HG03354 (cell line): Measurements from ENCODE around the gene EIF3D.
"Not testable (repeated sequence)": the region's sequence is repeated elsewhere in the genome, so short reads cannot be mapped to it uniquely, and the experiment has no call there.

ENCODE experiments used
- ATAC-seq: cut with Tn5 transposase; IDR thresholded peaks from one replicate; pipeline ENCODE4 v1.9.1; 2021; ENCODE audit warnings: mild to moderate bottlenecking; ENCODE audit not compliant: unreplicated experiment, poor library complexity, severe bottlenecking

EIF3D gene

DNA sequence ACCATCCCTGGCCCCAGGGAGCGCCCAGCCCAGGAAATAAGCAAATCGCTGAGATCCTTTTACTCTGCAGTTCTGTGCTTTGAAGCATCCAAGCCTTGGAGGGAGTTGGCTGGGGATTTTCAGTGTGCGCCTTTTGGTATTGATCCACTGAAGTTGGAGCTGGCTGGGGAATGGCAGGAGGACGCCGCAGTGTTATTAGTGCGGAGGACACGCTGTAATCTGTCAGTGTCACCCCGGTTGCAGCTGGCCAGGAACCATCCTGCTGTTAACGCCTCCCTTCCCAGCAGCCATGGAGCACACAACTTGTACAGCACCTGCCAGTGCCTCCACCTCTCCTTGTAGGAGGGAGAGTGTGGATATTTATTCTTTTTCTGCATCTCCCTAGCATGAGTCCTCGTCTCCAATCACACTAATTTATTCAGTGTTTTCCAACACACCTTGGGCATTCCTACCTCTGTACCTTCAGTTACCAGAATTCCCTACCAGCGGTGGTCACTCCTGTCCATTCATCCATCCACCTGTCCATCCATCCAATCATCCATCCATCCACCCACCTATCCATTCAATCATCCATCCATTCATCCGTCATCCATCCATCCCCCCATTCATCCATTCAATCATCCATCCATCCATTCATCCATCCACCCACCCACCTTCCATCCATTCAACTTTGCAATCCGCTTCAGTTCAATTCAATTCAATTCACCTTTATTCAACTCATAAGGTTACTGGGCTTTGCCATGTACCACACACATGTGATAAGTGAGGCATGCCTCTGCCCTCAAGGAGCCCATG, 21.9 kb upstream of the EIF3D start:
- no peak for ATAC-seq

DNA sequence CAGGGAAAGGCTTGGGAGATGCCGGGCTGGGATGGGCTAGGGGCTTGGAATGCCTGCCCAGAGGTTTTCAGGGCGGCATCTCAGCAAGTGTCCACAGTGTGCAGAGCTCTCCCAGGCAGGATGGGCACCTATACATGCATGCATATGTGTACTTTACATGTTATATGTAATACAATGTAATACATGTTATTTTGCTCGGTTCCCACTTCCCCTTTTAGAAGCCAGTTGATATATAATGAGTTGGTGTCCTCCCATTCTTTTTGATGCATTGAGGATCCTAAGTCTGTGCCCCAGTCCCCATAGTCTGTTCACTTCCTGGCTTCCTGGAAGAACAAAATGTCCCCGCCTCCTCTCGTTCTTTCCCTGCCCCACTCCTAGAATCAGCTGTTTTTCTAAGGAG, 20.1 kb upstream of the EIF3D start:
- no peak for ATAC-seq

DNA sequence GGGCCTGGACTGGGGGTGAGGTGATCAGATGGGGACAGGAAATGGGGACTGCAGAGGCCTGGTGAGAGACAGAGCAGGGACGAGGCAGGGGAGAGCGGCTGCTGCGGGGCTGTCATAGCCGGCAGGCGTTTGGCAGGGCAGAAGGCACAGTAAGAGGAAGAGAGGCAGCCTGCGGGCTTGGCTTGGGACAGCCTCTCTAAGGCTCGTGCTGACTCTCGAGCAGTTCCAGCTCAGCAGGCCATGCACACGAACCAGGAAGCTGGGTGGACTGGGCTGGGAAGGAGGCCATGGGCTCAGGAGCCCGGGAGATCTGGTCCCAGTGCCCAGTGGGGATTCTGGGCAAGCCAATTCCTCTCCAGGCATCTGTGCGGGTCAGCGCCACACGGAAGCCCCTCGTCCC, 19.6 kb upstream of the EIF3D start:
- ATAC-seq, result no peak

DNA sequence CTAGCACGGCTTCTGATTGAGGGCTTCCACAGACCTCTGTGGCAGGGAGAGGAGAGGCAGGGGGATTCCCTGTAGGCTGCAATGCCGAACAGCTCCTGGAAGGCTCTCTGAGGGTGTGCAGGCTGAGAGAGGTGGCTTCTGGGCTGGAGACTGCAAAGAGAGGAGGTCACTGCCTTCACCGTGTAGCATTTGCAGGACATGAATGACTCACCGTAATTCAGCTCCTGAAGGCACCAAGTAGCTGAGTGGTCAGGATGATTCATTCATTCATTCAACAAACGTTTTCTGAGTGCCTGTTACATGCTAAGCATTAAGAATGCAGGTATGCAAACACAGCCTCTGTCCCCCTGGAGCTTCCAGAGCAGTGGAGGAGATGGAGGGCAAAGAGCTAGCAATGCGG, 18.0 kb upstream of the EIF3D start:
- ATAC-seq, result no peak

DNA sequence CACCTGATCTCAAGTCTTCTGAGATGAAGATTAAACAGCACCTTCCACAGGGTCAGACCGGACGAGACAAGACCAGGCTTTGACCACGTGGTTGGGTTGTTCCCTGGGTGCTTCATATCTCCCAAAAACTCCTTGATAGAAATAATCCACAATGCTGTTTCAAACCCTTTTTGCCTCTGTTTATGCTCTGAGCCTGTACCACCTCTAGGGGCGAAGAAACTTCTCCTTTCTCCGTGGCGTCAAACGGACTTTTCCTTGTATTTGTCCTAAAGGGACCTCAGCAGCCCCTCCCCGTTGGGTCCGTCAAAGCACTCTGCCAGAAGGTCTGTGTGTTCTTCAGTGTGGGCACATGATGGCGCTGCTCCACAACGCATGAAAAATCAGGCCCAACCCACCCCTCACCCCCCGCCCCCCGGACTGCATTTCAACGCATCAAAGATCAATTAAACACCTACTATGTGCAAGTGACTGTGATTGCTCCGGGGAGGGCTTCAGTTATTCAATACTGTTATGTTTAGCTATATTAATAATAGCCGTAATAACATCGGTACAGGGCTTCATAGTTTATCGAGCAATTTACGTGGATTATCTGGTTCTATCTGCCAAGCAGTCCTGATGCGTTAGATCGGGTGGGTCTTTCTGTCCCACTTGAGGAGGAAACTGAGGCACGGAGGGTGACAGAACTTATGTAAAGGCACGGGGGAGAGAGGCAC, 17.3 kb upstream of the EIF3D start:
- ATAC-seq, result no peak

DNA sequence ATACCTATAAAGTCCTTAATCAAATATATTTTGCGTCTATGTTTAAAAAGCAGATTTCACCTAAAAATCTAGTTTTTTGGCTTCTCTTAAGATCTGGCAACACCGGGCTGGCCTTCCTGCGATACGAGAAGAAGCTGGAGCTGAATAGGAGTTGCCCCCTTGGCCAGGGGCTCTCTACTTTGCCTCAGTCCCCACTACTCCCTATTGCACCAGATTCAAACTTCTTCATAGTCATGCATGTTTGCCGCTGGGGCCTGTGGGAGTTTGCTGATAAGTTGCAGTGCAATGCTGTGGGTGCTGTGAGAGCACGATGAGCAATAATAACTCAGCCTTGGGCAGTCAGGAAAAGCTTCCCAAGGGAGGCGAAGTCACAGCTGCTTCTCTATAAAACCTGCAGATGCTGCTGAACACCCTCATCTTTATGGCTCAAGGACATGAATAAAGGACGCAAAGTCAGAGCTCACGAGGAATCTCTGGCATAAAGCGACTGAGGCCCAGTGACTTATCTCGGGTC, 15.2 kb upstream of the EIF3D start:
- ATAC-seq, result no peak

DNA sequence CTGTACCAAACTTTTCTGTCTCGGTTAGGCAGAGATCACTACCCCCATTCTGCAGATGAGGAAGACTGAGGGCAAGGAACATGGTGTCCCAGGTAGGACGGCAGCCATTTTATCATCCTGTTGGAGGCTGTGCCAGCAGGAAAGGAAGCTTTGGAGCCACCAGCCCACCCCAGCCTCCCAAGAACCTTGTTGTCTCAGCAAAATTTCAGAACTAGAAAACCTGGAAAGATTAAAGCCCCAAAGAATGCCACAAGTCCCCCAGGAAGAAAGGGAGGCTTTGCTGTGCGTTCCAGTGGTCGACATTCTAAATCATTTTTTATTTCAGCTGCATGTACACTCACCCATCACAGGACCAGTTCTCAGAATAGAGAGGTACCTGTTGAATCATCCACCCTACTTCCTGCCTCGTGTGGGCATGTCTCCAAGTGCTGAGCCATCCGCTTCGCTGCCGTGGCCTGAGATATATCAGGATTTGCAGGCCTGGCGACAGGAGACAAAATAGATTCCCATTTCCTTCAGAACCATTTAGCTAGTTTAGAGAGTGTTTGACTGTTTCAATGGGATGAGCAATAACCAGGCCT, 13.0 kb upstream of the EIF3D start:
- ATAC-seq, result no peak

DNA sequence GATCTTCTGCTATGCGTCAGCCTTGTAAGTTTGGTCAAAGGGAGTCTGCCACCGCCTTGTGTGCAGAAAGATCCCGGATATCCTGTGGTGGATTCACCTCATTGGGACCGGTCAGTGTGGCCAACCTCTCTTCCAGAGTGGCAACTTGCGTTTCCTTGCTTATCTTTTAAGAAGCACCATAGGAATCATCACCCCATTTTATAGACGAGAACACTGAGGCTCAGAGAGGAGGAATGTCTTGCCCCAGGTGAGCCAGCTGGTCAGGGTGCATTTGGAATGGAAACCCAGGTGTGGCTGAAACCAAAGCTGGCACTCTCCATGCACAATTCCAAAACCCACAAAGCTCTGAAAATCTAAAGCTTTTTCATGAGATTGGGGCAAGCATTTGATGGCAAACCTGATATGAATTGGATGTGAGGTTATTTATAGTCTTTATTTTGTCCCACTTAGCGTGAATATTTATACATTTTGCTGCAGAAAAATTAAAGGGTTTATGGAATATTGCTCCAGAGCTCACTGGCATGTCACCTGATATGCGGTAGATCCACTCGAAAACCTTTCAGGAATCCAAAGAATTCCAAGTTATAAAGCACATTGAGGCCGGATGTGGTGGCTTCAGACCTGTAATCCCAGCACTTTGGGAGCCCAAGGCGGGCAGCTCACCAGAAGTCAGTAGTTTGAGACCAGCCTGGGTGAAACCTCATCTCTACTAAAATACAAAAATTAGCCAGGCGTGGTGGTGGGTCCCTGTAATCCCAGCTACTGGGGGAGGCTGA, 12.1 kb upstream of the EIF3D start:
- ATAC-seq, result no peak

DNA sequence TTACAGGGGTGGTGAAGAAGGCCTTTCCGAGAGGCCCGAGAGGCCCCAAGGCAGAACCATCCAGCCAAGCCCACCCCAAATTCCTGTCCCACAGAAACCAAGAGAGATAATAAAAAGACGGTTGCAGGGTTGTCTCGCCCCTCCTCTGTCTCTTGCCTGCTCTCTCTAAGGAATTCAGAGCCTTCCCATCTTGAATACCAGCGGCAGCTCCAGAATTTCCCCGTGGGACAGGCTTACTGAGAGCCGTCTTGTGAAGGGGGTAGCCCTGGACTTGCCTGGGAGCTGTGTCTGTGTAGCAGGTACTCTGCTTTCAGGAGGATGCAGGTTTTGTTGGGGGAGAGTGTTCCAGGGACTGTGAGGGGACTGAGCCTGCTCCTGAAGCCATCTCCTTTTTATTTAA, 9.6 kb upstream of the EIF3D start:
- no peak for ATAC-seq

DNA sequence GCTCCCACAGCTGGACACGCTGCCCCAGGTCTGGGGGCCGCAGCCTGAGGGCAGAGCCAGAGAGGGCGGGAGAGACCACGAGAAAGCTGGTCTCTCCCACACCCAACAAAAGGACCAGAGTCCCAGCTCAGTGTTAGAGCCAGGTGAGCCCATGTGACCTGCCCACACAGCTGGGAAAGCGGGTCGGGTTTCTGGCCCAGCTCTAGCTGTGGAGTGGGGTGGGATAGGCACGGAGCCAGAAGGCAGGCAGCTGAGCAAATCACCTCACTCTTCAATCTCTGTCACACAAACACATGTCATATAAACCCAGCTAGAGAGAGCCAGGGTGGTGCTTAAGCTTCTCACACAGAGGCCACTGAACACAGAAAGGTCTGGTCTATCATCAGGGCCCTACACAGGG, 7.8 kb upstream of the EIF3D start:
- ATAC-seq, result no peak

DNA sequence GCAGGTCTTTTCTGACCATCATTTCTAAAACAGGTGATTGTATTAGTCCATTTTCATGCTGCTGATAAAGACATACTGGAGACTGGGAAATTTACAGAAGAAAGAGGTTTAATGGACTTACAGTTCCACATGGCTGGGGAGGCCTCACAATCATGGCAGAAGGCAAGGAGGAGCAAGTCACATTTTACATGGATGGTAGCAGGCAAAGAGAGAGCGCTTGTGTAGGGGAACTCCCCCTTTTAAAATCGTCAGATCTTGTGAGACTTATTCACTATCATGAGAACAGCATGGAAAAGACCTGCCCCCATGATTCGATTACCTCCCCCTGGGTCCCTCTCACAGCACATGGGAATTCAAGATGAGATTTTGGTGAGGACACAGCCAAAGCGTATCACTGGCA, 4.4 kb upstream of the EIF3D start:
- not testable (repeated sequence) for ATAC-seq

DNA sequence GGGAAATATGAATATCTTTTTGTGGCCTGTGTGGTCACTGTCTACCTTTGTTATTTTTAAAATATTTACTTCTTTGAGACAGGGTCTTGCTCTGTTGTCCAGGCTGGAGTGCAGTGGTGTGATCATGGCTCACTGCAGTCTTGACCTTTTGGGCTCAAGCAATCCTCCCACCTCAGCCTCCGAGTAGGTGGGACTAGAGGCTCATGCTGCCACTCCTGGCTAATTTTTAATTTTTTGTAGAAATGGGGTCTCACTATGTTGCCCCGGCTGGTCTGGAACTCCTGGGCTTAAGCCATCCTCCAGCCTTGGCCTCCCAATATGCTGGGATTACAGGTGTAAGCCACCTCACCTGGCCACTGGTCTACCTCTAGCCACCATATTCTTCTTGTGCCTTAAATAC, 3.5 kb upstream of the EIF3D start:
- no peak for ATAC-seq

DNA sequence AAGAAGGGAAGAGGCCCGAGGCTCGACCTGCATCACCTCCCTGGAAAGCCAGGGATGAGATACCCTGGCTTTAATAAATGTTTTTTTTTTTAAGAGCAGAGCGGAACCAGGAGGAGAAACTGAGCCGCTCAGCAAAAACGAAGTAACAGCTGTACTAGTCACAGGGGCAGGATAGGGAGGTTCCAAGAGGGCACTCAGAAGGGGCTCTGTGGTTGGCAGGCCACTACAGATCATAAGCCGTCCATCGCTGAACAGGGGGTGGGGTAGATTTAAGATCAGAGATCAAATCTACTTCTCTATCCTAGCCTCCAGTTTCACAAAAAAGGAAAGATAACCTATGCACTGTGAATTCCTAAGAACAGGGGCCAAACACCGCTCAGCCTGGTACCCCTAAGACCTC, 625 bp downstream of the EIF3D start:
- no peak for ATAC-seq

DNA sequence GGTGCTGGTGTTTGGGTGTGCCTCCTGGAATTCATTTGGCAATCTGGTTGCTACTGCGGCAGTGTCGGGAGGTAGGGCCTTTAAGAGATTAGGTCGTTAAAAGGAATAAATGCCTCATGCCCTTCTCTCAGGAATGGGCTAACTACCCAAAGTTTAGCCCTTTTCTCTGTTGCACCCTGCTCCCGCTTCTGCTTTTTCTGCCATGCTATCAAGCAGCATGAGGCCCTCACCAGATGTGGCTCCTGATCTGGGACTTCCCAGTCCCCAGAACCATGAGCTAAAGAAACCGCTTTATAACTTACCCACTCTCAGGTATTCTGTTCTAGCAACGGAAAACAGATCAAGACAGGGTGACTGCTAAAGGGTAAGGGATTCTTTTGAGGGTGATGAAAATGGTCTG, 6.3 kb downstream of the EIF3D start:
- ATAC-seq, result no peak

DNA sequence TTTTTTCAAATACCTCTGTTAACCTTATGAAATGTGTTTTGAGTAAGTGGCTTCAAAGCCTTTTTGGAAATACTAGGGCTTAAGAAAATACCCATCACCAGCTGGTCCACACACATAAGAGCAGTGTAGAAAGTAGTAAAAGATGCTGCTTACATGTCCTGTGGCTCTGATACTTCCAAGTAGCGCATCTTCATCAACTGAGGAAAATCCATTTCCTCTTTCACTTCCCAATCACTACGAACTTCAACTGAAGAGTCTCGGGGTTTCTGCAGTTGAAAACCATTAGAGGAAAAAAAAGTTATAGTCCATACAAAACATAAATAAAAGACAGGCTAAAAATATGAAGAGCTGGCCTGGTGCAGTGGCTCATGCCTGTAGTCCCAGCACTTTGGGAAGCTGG, 8.5 kb downstream of the EIF3D start:
- ATAC-seq, result no peak

DNA sequence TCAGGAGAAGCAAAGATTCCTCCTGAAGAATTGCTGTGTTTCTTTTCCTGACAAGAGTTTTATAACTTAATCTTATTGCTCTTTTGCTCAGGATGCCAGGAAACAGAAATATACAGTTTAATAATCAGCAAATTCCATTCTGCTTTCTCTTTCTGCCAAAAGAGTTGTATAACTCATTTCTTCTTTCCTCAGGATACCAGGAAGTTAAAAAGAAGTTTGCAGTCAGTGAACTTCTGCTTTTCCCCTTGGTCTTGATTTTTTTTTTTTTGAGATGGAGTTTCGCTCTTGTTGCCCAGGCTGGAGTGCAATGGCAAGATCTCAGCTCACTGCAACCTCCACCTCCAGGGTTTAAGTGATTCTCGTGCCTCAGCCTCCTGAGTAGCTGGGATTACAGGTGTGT, 9.1 kb downstream of the EIF3D start:
- ATAC-seq, result not testable (repeated sequence)

DNA sequence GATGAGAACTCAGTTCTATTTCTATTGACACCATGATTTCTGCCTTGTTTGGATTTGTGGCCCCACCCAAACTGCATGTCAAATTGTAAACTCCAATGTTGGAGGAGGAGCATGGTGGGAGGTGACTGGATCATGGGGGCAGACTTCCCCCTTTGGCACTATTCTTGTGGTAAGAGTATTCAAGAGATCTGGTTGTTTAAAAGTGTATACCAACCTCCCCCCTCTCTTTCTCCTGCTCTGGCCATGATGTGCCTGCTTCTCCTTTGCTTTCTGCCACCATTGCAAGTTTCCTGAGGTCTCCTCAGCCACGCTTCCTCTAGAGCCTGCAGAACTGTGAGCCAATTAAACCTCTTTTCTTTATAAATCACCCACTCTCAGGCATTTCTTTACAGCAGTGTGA, 14.2 kb downstream of the EIF3D start:
- ATAC-seq, result no peak

DNA sequence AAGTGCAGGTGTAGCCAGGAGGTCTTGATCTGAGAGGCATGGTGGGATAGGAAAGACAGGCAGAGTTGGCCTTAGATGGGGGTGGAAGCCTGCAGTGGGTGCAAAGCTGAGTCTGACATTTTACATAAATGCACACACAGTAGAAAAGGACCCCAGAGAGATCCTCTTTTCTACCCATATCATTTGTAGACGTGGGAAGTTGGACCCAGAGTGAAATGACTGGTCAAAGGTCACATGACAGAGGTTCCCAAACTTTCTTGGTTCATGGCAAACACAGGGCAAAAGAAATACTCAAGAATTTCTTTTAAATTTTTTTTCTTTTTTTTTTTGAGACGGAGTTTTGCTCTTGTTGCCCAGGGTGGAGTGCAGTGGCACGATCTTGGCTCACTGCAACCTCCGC, 16.0 kb downstream of the EIF3D start:
- no peak for ATAC-seq

DNA sequence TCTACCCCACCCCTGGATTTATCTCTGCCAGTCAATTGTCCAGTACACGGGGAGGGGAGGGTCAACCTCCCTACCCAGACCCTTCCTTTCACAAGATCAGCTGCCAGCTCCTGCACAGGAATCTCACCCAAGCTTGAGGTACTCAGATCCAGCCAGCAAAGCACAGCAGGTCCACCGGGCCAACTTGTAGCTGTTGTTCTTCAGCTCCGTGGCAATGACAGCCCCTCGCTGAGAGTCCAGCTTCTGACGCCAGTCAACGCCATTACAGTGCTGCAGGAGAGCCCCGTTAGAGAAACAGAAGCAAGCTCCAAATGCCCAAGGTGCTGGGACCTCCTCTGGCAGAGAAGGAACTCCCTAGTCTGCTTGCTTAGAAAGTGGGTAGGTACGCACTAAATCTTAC, 16.6 kb downstream of the EIF3D start:
- ATAC-seq, result no peak
